Testis (tissue), 2 donors: Measurements from ENCODE around the gene PSAP.

Source experiments
- CTCF ChIP-seq, 3 experiments: fragments of 450-650 bp in 2 of 3; fragments of 200-600 bp in 1 of 3; sonication (generic) in 1 of 3; IDR thresholded peaks; one replicate each; pipeline ENCODE4 v1.5.1; 2016 to 2019; ENCODE audit warnings: antibody characterized with exemption in 3 of 3, mild to moderate bottlenecking in 2 of 3, moderate library complexity in 1 of 3
- POLR2A ChIP-seq: fragments of 450-650 bp; IDR thresholded peaks from one replicate; pipeline ENCODE4 v1.6.1; 2017; ENCODE audit warnings: antibody characterized with exemption, mild to moderate bottlenecking, moderate library complexity

- TF ChIP-seq POLR2A (no peak), CTCF (IDR thresholded peaks at IDR 0.05) (no peak)
These were observed 45.0 kb downstream of the PSAP start for GRCh38 chr10:71805776-71806703.
